GM12872 (cell line): ENCODE measurements around the gene IGSF9.
A peak's percentile ranks its signal among the peaks of the same experiment; 100 is the strongest.

Source experiments
- TF ChIP-seq, protein P1 (sequence below): IDR thresholded peaks from 3 replicates; pipeline ENCODE4 v1.5.1; 2011; ENCODE audit warnings: low read depth, mild to moderate bottlenecking, low read length, moderate library complexity; ENCODE audit not compliant: insufficient read depth

The IGSF9 gene

DNA sequence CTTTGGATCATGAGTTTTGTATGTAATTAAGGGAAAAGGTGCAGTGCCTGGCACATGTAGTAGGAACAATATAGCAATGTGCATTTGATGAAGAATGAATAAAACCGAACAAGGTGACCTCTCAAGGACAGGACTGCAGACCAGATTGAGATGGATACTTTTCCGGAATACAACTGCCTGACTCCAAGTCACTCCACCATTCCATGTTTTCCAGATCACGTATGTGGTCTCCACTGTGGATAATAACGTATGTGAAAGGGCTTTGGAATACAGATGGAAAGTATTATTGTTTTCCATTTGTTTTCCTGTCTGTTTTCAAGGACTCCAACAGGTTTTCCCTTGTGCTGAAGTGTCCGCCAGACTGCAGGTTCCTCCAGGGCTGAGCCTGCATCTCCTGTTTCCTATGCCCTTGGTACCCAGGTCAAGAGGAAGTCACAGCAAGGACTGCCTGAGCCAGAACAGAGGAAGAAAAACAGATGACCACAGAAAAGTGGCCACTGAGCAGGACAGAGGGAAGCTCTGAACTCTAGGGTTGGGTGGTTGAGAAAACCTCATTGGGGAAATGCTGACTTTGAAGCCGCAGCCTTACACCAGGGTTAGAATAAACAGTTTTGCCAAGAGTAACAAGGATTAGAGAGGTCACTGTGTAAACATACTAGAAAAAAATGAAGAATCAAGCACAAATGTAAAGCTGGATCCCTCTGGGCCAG, 49.4 kb downstream of the IGSF9 start:
- TF ChIP-seq, protein P1, sequence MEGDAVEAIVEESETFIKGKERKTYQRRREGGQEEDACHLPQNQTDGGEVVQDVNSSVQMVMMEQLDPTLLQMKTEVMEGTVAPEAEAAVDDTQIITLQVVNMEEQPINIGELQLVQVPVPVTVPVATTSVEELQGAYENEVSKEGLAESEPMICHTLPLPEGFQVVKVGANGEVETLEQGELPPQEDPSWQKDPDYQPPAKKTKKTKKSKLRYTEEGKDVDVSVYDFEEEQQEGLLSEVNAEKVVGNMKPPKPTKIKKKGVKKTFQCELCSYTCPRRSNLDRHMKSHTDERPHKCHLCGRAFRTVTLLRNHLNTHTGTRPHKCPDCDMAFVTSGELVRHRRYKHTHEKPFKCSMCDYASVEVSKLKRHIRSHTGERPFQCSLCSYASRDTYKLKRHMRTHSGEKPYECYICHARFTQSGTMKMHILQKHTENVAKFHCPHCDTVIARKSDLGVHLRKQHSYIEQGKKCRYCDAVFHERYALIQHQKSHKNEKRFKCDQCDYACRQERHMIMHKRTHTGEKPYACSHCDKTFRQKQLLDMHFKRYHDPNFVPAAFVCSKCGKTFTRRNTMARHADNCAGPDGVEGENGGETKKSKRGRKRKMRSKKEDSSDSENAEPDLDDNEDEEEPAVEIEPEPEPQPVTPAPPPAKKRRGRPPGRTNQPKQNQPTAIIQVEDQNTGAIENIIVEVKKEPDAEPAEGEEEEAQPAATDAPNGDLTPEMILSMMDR = no peak

DNA sequence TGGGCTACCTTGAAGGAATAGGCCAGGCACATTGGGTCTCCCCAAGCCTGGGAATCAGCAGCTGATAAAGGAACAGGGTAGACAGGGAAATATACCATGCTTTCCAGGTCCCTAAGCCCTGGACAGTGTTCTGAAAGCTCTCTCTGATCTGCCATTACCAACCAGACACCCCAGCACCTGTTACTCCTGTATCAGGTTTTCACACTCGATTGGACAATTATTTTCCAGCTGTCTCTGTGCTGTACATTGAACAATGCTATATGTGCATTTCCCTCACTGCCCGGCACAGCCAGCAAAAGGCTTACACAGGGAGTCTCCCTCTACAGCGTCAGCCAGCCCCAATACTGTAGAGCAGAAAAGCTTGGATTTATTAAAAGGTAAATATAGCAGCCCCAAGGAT, 50.1 kb downstream of the IGSF9 start:
- TF ChIP-seq, protein P1 = no peak

DNA sequence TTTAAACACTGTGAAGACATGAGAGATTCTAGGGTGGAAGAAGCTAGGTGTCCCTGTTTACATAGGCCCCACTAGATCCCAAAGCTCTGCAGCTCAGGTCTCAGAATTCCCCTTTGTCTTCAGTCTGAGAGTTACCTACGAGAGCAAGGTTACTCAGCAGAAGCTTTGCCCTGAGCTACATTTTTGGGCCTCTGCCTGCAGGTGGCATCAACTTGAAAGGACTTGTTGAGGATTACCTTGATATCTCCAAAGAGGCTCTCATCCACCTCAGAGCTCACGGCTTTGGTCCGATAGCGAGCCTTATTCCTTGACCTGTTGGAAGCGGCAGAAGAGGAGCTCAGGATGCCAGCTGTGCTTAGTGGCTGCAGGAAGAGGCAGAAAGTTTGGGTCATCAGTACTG, 52.5 kb downstream of the IGSF9 start:
- TF ChIP-seq, protein P1 = no peak; the same call in 2 of the 3 replicates

DNA sequence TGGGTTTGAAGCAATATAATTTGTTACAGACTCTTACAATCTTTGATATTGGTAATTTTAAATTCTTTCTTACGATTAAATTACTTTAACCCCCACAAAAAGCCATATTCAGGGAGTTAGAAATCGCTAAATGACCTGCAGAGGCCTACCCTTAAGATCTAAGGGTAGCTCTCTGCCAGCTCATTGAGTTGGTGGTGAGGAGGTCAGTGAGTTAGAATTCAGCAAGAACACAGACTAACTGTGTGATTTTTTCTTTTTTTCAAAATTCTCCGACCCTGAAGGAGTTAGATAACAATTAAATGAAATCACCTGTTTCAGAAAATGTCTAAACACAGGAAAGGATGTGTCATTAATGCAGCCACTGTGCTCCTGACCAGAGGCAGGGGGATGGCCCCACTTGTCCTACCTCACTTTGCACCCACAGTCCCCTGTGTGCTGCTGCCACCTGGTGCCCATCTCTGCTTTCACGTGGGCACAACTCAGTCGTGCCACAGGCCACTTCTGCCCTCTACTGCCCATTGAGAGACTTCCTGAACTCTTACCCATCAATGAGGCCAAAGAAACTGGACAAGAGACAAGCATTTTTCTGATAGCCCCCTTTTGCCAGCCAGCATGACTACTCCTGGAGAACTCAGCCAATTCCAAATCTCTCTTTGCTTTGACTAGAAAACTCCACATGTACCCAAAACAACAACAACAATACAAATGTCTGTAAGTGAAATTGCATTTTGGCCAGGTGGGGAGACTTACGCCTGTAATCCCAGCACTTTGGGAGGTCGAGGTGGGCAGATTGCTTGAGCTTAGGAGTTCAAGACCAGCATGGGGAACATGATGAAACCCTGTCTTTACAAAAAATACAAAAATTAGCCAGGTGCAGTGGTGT, 53.9 kb downstream of the IGSF9 start:
- TF ChIP-seq, protein P1 = peak; percentile 99

DNA sequence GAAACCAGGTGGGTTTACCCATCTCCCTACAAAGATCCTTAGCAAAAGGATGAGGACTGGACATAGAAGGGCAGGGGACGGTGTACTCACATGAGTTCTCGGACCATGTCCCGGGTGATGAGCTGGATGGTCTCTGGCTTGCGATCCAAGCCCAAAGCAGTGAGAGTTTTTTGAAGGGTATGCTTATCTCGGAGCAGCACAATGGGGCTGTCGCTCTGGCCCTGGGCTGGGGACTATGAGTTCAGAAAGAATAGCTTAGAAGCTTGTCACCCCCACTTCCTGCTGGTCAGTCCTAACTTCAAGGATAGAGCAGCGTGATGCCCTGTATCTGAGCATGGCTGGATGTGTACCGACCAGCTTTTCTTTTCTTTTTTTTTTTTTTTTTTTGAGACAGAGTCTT, 55.0 kb downstream of the IGSF9 start:
- TF ChIP-seq, protein P1 = no peak

DNA sequence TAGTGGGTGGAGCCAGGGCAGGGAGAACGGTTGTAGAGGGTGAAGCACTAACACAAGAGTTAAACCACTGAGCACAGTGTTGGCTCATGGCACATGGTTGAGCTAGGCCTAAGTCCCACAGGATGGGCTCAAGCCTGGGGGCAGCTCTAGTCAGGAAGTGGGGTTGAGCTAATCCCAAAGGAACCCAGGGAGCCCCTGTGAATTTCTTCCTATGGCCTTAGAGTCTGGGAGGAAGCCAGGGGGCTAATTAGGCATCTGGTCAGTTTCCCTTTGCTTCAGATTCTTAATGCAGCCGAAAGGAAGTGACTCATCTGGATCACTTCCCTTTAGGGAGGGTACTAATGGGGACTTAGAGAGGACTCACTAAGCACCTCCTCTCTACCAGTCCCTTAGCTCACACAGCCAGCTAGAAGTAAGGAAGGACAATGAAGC, 55.6 kb downstream of the IGSF9 start:
- TF ChIP-seq, protein P1 = no peak

DNA sequence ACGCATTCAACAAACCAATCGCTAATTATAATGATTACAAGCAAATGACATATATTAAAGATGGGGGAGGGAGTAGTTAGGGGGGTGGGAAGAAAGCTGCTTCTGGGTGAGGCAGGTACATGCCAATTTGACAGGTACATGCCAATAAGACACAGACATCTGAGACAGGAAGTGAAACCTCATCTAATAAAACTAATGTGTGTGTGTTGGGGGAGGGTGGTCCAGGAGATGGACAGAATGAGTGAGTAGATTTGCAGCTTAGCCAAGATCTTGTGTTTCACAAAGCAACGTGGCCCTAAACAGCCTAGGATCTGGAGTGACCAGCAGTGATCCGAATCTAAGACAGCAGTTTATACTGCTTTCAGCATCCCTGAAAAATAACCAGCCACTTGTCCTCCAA, 56.2 kb downstream of the IGSF9 start:
- TF ChIP-seq, protein P1 = no peak
